Transverse colon (tissue), 4 donors: ENCODE data around the gene ARID3B. TPM values are rescaled to one million over a fixed set of nuclear protein-coding genes. Genes with fewer than 3 reads are reported as not detected.

Source experiments
- DNase-seq: peaks from one replicate; pipeline ENCODE4 v3.0.0-alpha.2; 2019
- H3K27ac ChIP-seq, 4 donors: fragments of 200-600 bp; sonication (generic); 2 replicates each; pipeline ENCODE4 v1.5.1; 2016 to 2018; ENCODE audit warnings: inconsistent platforms in 4 of 4
- H3K27me3 ChIP-seq: fragments of 200-600 bp; sonication (generic); 2 replicates; pipeline ENCODE4 v1.5.1; 2017; ENCODE audit warnings: inconsistent platforms
- H3K36me3 ChIP-seq, 4 donors: fragments of 200-600 bp; sonication (generic); 2 replicates each; pipeline ENCODE4 v1.5.1; 2017 to 2019; ENCODE audit warnings: inconsistent platforms in 4 of 4
- H3K4me1 ChIP-seq, 4 donors: fragments of 200-600 bp; sonication (generic); 2 replicates each; pipeline ENCODE4 v1.5.1; 2017 to 2020; ENCODE audit warnings: inconsistent platforms in 4 of 4
- H3K4me3 ChIP-seq, 4 donors: fragments of 200-600 bp; sonication (generic); 1 replicate in 1 of 4; 2 replicates in 3 of 4; pipeline versions ENCODE4 v1.5.1 to v1.6.1; 2017 to 2019; ENCODE audit warnings: inconsistent platforms in 4 of 4
- H3K9me3 ChIP-seq, 2 donors: fragments of 200-600 bp; sonication (generic); 2 replicates each; pipeline ENCODE4 v1.5.1; 2017 to 2019; ENCODE audit warnings: inconsistent platforms in 2 of 2
- CTCF ChIP-seq, 5 experiments: fragments of 200-600 bp in 3 of 5; fragments of 450-650 bp in 2 of 5; sonication (generic) in 3 of 5; IDR thresholded peaks; 1 replicate in 2 of 5; 2 replicates in 3 of 5; pipeline ENCODE4 v1.5.1; 2016 to 2017; ENCODE audit warnings: antibody characterized with exemption in 5 of 5, inconsistent platforms in 3 of 5, mild to moderate bottlenecking in 2 of 5, moderate library complexity in 1 of 5
- EP300 ChIP-seq: sonication (generic); formaldehyde crosslinking; IDR thresholded peaks from one replicate; pipeline ENCODE4 v1.6.1; 2017; ENCODE audit warnings: antibody characterized with exemption, low read depth
- POLR2A ChIP-seq: fragments of 450-650 bp; IDR thresholded peaks from one replicate; pipeline ENCODE4 v1.6.1; 2016; ENCODE audit warnings: antibody characterized with exemption, mild to moderate bottlenecking, moderate library complexity
- POLR2AphosphoS5 ChIP-seq, 3 donors: sonication (generic); formaldehyde crosslinking; IDR thresholded peaks; one replicate each; pipeline ENCODE4 v1.6.1; 2016; ENCODE audit warnings: antibody characterized with exemption in 3 of 3
- WGBS, 2 donors: methylation state at CpG; one replicate each; pipeline ENCODE4 v1.1.5; 2018; ENCODE audit warnings: low coverage in 1 of 2; 5-methylcytosine and 5-hydroxymethylcytosine counted together
- in situ Hi-C, 4 donors: fragments of 200-750 bp; cut with MboI; loops; one replicate each; pipeline versions ENCODE4 v1.15.0 to v1.15.1; 2017; ENCODE audit warnings: low sequenced_read_pairs in 3 of 4, low pct_ligation_motif_present in 1 of 4, low pct_unique_long_range_greater_than_20kb in 1 of 4
- intact Hi-C: fragments of 100-400 bp; cut with DNase I; formaldehyde crosslinking; loops from one replicate; pipeline ENCODE4 v1.15.1; 2023; ENCODE audit warnings: low total_unique reads
- total RNA-seq, 4 donors: library from RNA; depleted of rRNA; stranded (reverse); fragments of >200 nt; gene quantifications; one replicate each; pipeline ENCODE4 v1.1.0, GENCODE V29; 2016

Gene ARID3B
- total RNA-seq, 4 donors from 2014 or later: 9.6 to 25.8 (median 12.5) TPM

GRCh38 chr15:74528876-74529275, 12.1 kb upstream of the ARID3B start:
- Histone ChIP-seq H3K36me3 (no peaks in the 10 kb centered on the region), H3K4me3 (no peak overlapping the region), H3K9me3 (no peaks in the 10 kb centered on the region), H3K4me1 (no peaks in the 10 kb centered on the region), H3K27ac (no peak overlapping the region), H3K27me3 (no peaks in the 10 kb centered on the region)
- DNase-seq: no peak
- TF ChIP-seq EP300 (no peak), POLR2A (no peak)
- 70 to 84% methylated on average over 2 to 5 of the region's 5 CpGs for WGBS, 2 donors
- intact Hi-C loops (no loop called here), in situ Hi-C loops (no loop called here)

GRCh38 chr15:74529921-74530320, 11.1 kb upstream of the ARID3B start:
- Histone ChIP-seq H3K27ac (no peak overlapping the region), H3K27me3 (no peaks in the 10 kb centered on the region), H3K36me3 (no peaks in the 10 kb centered on the region), H3K9me3 (no peaks in the 10 kb centered on the region), H3K4me1 (no peaks in the 10 kb centered on the region), H3K4me3 (no peak overlapping the region)
- DNase-seq: no peak
- intact Hi-C loops (no loop called here), in situ Hi-C loops (no loop called here)
- TF ChIP-seq POLR2AphosphoS5 (IDR thresholded peaks at IDR 0.05) (no peak), CTCF (IDR thresholded peaks at IDR 0.05) (no peak), POLR2A (no peak), EP300 (no peak)
- 69 to 82% methylated on average over 8 of the region's 8 CpGs for WGBS, 2 donors

GRCh38 chr15:74530771-74531143, 10.3 kb upstream of the ARID3B start:
- in situ Hi-C loops: no loop called here
- Histone ChIP-seq H3K9me3 (no peaks in the 10 kb centered on the region), H3K27ac (no peak overlapping the region), H3K27me3 (no peaks in the 10 kb centered on the region), H3K36me3 (no peaks in the 10 kb centered on the region), H3K4me3 (no peak overlapping the region), H3K4me1 (no peaks in the 10 kb centered on the region)
- intact Hi-C loops: no loop called here
- no peak for TF ChIP-seq CTCF (IDR thresholded peaks at IDR 0.05)
- TF ChIP-seq POLR2A: no peak
- TF ChIP-seq EP300: no peak
- no peak for TF ChIP-seq POLR2AphosphoS5 (IDR thresholded peaks at IDR 0.05)
- 91% methylated on average over 2 of the region's 2 CpGs; no CpG with 5 or more reads in 1 of the 2 donors for WGBS, 2 donors
- no peak for DNase-seq

GRCh38 chr15:74531144-74531811, 9.7 kb upstream of the ARID3B start:
- Histone ChIP-seq H3K4me3 (no peak overlapping the region), H3K27me3 (no peaks in the 10 kb centered on the region), H3K9me3 (no peaks in the 10 kb centered on the region), H3K36me3 (no peaks in the 10 kb centered on the region), H3K27ac (no peak overlapping the region), H3K4me1 (no peaks in the 10 kb centered on the region)
- no peak for DNase-seq
- WGBS, 2 donors: 82% methylated on average over 4 of the region's 4 CpGs; no CpG with 5 or more reads in 1 of the 2 donors
- in situ Hi-C loops: no loop called here
- intact Hi-C loops: no loop called here
- TF ChIP-seq POLR2A (no peak), CTCF (IDR thresholded peaks at IDR 0.05) (no peak), EP300 (no peak), POLR2AphosphoS5 (IDR thresholded peaks at IDR 0.05) (no peak)
